H7 (cell line): Measurements from ENCODE around the gene IL5RA. TPM values are rescaled to one million over a fixed set of nuclear protein-coding genes. Genes with fewer than 3 reads are reported as not detected.

Experiments used
- DNase-seq: peaks from one replicate; pipeline ENCODE4 v3.0.0; 2012
- H3K27me3 ChIP-seq: 2 replicates; pipeline ENCODE4 v1.6.0; 2011; ENCODE audit warnings: mild to moderate bottlenecking, low read length; ENCODE audit not compliant: control insufficient read depth, insufficient read depth
- H3K36me3 ChIP-seq: replicated peaks from 2 replicates; pipeline ENCODE4 v1.5.1; 2011; ENCODE audit warnings: low read length; ENCODE audit not compliant: control insufficient read depth, insufficient read depth
- H3K4me3 ChIP-seq: 2 replicates; pipeline ENCODE4 v1.5.1; 2011; ENCODE audit warnings: low read depth, mild to moderate bottlenecking, control low read depth, low read length, moderate library complexity; ENCODE audit not compliant: insufficient read depth
- total RNA-seq: library from RNA; depleted of rRNA; stranded (reverse); fragments of >200 nt; shearing (Covaris generic); gene quantifications from 2 replicates; pipeline ENCODE4 v1.2.3, GENCODE V29; 2014; rRNA removed

The IL5RA gene
- total RNA-seq, 1 experiment from 2014 or later = not detected

DNA sequence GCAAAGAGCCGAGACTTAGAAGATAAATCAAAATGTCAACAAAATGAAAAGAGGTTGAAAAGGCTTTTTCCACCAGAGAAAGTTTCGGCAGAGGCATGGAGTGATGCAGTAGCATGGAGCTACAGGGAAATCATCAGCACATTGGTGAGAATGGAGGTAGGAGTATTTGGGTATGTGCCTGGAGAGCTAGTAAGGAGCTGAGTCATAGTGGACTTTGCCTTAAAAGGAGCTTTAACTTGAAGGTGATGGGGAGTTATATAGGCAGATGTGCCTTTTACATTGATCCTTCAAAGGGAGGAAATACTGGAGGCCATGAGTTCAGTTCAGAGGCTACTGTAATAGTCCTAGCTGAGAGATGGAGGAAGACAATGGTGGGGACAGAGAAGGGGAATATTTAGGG is 44.3 kb downstream of the IL5RA start:
- H3K27me3 ChIP-seq = no peaks in the 10 kb centered on the region
- H3K4me3 ChIP-seq = no peak overlapping the region
- H3K36me3 ChIP-seq = no peaks in the 10 kb centered on the region
- no peak for DNase-seq

DNA sequence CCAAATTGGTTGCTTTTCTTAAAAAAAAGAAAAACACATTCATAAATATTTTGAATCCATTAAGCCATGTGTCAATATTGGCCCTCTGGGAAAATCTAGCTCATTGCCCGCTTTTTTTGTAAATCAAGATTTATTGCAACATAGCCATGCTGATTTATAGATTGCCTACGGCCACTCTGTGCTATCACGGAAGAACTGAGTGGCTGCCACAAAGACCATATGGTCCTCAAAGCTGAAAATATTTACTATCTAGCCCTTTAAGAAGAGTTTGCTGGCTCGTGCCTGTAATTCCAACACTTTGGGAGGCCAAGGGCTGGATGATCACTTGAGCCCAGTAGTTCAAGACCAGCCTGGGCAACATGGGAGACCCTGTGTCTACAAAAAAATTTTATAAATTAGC is 45.9 kb downstream of the IL5RA start:
- H3K4me3 ChIP-seq = no peak overlapping the region
- DNase-seq = no peak
- H3K36me3 ChIP-seq = no peaks in the 10 kb centered on the region
- no peaks in the 10 kb centered on the region for H3K27me3 ChIP-seq

DNA sequence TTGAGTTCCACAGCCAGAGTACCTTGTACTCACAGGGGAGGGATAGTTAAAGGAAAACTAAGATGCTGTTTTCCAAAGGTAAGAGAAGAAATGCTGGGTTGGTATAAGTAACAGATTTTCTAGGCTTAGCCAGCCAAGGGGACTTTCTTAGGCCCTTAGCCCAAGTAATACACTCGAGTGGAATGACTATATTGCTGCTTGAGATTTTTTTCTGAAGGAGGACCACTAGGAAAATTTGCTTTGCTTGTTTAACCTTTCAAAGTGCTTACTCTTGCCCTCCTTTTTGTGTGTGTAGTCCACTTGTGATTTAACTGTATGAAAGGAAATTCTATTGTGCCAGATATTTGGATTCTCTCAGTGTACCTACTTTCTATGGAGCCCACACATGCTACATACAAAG is 50.5 kb downstream of the IL5RA start:
- no peaks in the 10 kb centered on the region for H3K36me3 ChIP-seq
- H3K27me3 ChIP-seq = no peaks in the 10 kb centered on the region
- H3K4me3 ChIP-seq = no peak overlapping the region
- DNase-seq = no peak

DNA sequence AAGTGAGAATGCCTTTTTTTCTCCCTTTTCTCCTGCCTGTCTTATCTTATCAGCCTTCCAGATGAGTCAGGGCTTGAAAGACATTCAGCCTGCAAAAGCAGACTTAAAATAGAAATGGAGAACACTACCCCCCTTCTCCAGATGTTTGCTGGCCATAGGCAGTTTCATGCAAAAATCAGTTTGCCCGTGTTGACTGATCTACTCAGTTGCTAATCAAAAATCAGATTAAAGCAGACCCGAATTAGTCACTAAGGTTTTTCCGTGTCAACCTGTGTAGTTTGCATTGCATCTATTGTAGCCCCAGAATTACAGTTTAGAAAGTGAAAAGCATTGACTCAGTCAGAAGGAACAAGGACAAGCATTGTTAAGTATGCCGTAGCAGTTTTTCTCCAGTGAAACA is 56.2 kb downstream of the IL5RA start:
- DNase-seq = no peak
- no peaks in the 10 kb centered on the region for H3K27me3 ChIP-seq
- H3K4me3 ChIP-seq = no peak overlapping the region
- H3K36me3 ChIP-seq = no peaks in the 10 kb centered on the region

DNA sequence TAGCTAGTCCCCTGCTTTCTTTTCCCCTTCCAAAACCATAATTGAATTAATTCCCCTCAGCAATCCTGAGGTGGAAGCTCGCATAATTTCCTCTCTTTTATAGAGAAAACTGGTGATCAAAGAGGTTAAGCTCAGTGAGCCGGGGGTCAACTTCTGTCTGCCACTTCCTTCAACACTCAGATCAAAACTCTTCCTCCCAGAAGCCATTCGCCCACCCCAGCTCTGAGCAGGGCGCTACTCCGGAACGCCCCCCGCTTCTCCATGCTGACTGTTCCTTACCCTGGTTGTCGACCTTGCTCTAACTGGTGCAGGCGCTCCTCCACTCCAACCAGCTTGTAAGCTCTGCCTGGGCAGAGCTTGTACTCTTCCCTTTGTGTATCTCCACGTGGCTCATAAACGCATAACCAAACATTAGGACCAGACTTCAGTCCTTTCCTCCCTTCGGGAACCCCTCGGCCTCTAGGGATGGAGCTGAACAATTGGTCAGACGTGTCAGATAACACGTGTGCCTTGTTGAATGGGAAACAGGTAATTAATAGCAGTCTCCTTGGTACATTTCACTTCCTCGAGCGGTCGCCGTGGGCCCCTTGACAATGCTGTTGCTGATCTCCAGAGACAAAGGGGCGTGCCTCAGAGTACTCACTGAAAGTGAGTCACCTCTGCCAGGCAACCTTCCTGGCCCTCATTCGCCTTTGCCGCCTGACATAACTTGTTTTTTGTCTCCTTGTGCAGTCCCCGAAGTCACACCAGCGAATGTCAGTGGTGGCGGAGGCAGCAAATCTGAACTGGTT is 71.8 kb downstream of the IL5RA start:
- no peaks in the 10 kb centered on the region for H3K36me3 ChIP-seq
- H3K27me3 ChIP-seq = no peaks in the 10 kb centered on the region
- no peak overlapping the region for H3K4me3 ChIP-seq
- no peak for DNase-seq

DNA sequence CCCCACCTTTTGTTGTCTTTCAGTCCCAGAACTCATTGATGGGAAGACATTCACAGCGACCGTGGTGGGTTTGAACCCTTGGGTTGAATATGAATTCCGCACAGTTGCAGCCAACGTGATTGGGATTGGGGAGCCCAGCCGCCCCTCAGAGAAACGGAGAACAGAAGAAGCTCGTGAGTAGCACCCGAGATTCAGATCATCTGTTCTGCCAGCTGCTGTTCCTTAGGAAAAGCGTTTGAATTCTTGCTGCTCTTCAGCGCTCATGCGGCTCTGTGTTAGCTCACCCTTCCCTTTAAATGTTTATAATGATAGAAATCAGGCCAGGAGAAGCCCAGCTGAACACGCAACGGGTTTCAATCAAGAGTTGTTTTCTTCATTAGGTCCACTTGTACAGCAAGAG is 73.0 kb downstream of the IL5RA start:
- no peaks in the 10 kb centered on the region for H3K27me3 ChIP-seq
- H3K4me3 ChIP-seq = no peak overlapping the region
- H3K36me3 ChIP-seq = no peaks in the 10 kb centered on the region
- DNase-seq = no peak

DNA sequence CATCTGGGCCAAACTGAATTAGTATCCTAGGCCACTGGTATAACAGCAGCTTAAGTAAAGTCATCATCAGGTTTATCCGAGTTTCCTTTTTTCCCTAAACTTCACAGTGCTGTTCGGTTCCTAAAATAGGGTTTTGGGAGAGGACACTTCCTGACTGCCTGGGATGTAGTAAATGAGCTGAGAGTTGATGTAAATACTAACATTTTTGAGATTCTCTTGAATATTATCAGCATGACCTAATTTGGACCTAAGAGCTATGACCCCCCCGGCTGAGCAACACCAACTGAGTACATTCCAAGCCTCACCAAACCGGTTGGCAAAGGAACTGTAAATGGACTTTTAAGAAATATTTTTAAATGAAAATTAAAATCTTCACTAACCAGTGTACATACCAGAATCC is 78.8 kb downstream of the IL5RA start:
- no peaks in the 10 kb centered on the region for H3K36me3 ChIP-seq
- DNase-seq = no peak
- H3K27me3 ChIP-seq = no peaks in the 10 kb centered on the region
- H3K4me3 ChIP-seq = no peak overlapping the region

DNA sequence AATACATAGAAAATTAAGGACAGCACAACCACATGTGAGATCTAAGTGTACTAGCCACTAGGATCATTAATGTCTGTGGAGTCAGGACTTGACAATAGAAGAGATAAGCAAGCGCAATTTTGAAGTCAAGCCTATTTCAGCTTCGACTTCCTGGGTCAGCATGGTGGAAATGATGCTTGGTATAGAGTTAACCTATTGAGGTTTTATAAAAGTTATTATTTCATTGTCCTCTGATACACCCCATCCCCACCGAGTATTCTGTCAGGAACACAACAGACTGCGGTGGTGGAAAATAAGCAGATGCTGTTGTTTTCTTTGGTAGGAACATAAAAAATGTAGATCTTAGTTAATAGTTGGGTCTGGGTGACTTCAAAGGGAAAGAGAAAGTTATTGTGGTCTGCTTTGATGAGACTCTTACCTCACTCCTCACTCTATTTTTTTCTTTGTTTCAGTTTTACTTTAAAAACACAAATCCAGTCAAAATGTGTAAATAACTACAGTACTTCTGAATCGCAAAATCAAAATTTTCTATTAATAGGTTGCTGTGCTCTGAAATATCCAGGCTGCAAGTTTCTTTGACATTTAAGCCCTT is 82.1 kb downstream of the IL5RA start:
- no peaks in the 10 kb centered on the region for H3K27me3 ChIP-seq
- no peak overlapping the region for H3K4me3 ChIP-seq
- DNase-seq = no peak
- no peaks in the 10 kb centered on the region for H3K36me3 ChIP-seq

DNA sequence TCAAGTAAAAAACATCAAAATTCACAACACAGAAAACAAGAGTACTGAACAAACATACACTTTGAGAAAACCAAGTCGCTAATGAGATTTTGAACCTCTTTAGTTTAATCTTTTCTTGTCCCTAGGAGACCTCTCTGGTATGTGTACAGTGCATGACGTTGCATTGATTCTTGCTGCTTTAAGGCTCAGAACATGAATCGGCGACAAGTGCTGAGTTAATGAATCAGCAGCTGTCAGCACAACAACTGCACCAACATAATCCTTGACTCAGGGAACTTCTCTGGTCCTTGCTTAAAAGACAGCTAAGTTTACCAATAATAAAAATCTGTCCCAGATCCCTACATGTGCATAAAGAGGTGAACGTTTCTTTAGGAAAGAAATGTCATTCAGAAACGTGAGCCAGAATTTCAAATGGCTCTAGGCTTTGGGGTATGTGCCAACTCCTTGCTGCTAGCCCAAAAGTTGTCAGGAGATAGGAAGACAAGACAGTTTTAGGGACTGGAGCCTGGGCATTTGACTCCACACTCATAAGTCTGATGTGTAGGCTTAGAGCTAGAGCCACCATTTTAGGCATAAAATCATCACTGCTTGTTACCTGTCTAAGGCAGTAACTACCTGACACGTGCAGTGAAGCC is 86.9 kb downstream of the IL5RA start:
- DNase-seq = no peak
- Histone ChIP-seq H3K4me3 (no peak overlapping the region), H3K27me3 (no peaks in the 10 kb centered on the region), H3K36me3 (no peaks in the 10 kb centered on the region)

DNA sequence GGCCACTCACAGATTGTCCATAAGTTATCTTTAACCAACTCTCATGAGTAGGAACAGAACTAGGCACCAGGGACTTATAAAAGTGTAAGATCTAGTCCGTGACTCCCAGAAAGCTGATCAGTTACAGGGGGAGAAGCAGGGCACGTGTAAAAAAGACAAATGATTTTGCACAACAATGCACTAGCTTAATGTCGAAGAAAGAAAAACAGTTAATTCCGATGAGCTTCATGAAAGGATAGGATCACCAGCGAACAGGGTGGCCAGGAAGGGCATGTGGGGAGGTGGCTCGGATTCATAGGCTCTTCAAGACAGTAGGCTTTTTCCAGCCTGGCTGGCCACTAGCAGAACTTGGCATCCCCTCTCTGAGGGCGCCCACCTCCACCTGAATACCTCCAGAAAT is 90.0 kb downstream of the IL5RA start:
- no peak for DNase-seq
- Histone ChIP-seq H3K36me3 (no peaks in the 10 kb centered on the region), H3K27me3 (no peaks in the 10 kb centered on the region), H3K4me3 (no peak overlapping the region)

Other genes starting within 250 kb of the IL5RA start
- 14.3 and 14.7 TPM in 2 replicates for gene TRNT1, start 16.6 kb upstream of the IL5RA start, total RNA-seq
- 20.5 and 32.6 TPM in 2 replicates for gene CRBN, start 69.3 kb upstream of the IL5RA start, total RNA-seq